Measurements from ENCODE around the gene ZNF383. TPM values are rescaled to one million over a fixed set of nuclear protein-coding genes. Genes with fewer than 3 reads are reported as not detected.
"Not testable (repeated sequence)": the region's sequence is repeated elsewhere in the genome, so short reads cannot be mapped to it uniquely, and the experiment has no call there.

Gene ZNF383
- total RNA-seq, 1 experiment from 2014 or later = 2.0 TPM

DNA sequence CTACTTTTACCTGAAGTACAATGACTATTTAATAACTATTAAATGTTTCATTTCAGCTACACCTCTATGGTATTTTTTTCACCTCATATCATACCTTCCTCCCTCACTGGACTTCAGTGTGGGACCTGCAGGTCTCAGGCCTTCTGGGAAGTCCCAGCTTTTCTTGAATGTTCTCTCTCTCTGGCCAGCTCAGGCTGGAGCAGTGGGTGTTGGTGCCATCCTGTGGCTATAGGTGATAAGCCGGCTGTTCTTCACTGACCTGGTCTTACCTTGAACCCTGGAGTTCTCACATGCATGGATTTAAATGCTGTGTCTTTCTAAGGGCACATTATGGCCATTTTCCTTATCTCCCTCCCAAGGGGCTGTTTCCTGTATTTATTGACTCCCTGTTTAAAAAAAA lies 45.0 kb downstream of the ZNF383 start:
- H3K4me3 ChIP-seq (ENCODE audit: insufficient read depth, low read depth, low read length); H3K27me3 ChIP-seq (ENCODE audit: control insufficient read depth, insufficient read depth, low read length); DNase-seq; H3K36me3 ChIP-seq (replicated peaks; ENCODE audit: control insufficient read depth, insufficient read depth, low read length): not testable (repeated sequence)

DNA sequence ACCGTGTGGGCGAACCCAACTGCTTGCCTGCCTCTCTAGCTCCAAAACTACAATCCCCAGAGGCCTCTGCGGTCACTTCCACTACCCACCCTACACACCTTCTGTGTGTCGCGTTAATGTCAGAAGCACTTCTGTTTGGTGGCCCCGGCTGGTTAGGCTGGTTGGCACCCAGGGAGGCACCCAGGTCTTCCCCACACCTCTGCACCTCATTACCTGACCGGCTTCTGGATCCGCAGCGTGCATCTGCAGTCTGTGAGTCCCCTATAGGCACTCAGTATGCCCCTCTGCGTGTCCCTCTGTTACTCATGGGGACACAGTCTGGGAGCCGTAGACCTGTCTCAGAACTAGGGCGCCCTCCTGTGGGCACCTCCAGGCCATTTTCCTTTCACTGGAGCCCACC lies 49.0 kb downstream of the ZNF383 start:
- DNase-seq; H3K4me3 ChIP-seq (ENCODE audit: insufficient read depth, low read depth, low read length): not testable (repeated sequence)

DNA sequence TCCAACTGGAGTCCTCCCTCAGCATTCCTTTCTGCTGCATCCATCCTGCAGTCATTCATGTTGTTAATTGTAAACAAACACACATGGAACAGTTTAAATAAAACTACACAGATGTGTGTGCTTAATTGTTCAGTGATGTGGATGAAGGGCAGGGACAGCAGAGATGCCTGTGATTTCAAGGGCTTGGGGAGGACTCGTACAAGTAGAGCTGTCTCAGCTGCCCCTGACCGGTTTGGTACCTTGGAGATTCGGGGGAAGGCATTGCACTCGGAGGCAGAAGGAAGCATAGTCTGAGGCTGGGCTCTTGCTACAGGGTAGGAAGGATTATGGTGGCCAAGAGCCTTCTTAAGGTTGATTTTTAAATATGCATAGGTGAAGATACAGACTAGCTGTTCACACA lies 49.7 kb downstream of the ZNF383 start:
- not testable (repeated sequence) for H3K27me3 ChIP-seq (ENCODE audit: control insufficient read depth, insufficient read depth, low read length); H3K4me3 ChIP-seq (ENCODE audit: insufficient read depth, low read depth, low read length); H3K36me3 ChIP-seq (replicated peaks; ENCODE audit: control insufficient read depth, insufficient read depth, low read length); DNase-seq

More for the DNA sequence above, 49.0 kb downstream of the ZNF383 start:
- not testable (repeated sequence) for H3K27me3 ChIP-seq (ENCODE audit: control insufficient read depth, insufficient read depth, low read length); H3K36me3 ChIP-seq (replicated peaks; ENCODE audit: control insufficient read depth, insufficient read depth, low read length)

GRCh38 chr19:37280656-37281055 lies 62.6 kb downstream of the ZNF383 start:
- H3K27me3 ChIP-seq (ENCODE audit: control insufficient read depth, insufficient read depth, low read length); H3K4me3 ChIP-seq (ENCODE audit: insufficient read depth, low read depth, low read length); DNase-seq; H3K36me3 ChIP-seq (replicated peaks; ENCODE audit: control insufficient read depth, insufficient read depth, low read length): not testable (repeated sequence)

DNA sequence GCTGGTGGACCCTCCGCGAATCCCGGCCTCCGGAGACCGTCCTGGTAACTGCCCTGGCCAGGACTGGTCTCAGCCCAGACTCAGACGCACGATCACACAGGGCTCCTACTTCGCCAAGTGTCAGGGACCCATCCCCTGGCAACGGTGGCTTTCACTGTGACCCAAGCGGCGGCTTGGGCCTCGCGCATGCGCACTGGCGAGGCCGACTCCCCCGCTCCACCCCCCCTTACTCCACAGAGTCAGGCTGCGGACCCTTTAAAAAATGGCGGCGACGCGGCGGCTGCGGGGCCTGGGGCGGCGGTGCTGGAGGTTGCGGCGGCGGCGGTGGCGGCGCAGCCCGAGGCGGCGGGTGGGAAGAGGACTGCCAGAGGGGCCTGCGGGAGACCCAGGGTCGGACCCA lies 66.0 kb downstream of the ZNF383 start:
- DNase-seq; H3K4me3 ChIP-seq (ENCODE audit: insufficient read depth, low read depth, low read length); H3K36me3 ChIP-seq (replicated peaks; ENCODE audit: control insufficient read depth, insufficient read depth, low read length); H3K27me3 ChIP-seq (ENCODE audit: control insufficient read depth, insufficient read depth, low read length): not testable (repeated sequence)

GRCh38 chr19:37289229-37289628 lies 71.2 kb downstream of the ZNF383 start:
- not testable (repeated sequence) for H3K36me3 ChIP-seq (replicated peaks; ENCODE audit: control insufficient read depth, insufficient read depth, low read length); H3K4me3 ChIP-seq (ENCODE audit: insufficient read depth, low read depth, low read length); H3K27me3 ChIP-seq (ENCODE audit: control insufficient read depth, insufficient read depth, low read length); DNase-seq

DNA sequence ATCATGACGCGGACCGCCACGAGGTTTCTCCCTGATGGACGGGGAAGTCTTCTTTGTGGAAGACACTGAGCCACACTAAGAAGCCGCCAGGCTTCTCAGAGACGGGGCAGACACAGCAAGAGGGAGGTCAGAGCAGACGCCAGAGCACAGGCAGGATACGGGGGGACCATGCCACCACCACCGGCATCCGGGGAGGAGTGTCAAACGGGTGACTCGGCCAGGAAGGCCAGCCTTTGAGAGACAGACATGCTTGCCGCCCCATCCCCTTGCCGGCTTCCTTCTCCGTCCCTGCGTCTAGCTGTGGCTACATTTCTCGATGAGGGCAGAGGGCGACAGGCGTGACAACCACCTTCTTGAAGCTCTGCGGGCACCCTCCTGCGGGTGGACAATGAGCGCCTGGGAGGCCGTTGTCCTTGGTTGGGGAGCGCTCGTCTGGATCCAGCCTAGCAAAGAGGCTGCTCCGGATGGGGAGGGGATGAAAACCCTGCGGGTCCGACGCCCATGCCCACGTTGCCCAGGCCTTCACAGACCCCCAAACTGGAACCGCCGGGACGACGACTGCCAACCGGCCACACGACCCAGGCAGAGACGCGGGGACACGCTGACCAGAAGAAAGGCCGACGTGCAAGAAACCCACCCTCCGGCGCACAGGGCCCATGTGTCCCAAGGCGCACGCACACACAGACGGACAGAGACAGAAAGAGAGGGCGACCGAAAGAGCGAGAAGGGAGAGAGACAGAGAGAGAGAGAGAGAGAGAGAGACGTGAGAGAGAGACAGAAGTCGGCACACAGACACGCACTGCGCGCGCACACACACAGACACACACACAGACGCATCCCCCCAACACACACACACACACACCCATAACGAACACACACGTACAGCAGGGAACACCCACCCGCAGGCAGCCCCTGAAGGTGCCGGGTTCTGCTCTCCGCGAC lies 75.3 kb downstream of the ZNF383 start:
- not testable (repeated sequence) for H3K36me3 ChIP-seq (replicated peaks; ENCODE audit: control insufficient read depth, insufficient read depth, low read length); DNase-seq; H3K4me3 ChIP-seq (ENCODE audit: insufficient read depth, low read depth, low read length); H3K27me3 ChIP-seq (ENCODE audit: control insufficient read depth, insufficient read depth, low read length)

- not testable (repeated sequence) for H3K27me3 ChIP-seq (ENCODE audit: control insufficient read depth, insufficient read depth, low read length); DNase-seq; H3K36me3 ChIP-seq (replicated peaks; ENCODE audit: control insufficient read depth, insufficient read depth, low read length); H3K4me3 ChIP-seq (ENCODE audit: insufficient read depth, low read depth, low read length)
Observed at GRCh38 chr19:37294246-37294645, 76.2 kb downstream of the ZNF383 start.

Other genes starting within 250 kb of the ZNF383 start
- 5.0 and 10.7 TPM in 2 replicates for gene ZNF420, start 139.8 kb upstream of the ZNF383 start, total RNA-seq (2014; rRNA removed; shearing (Covaris generic))
- gene ZNF585A, start 45.5 kb upstream of the ZNF383 start, total RNA-seq (2014; rRNA removed; shearing (Covaris generic)) = 0.03 TPM in 1 of 2 replicates, not detected in the other
- 0.48 and 1.5 TPM in 2 replicates for gene ZNF585B, start 7.7 kb upstream of the ZNF383 start, total RNA-seq (2014; rRNA removed; shearing (Covaris generic))
- 1.8 and 4.8 TPM in 2 replicates for gene ZNF527, start 152.9 kb downstream of the ZNF383 start, total RNA-seq (2014; rRNA removed; shearing (Covaris generic))
- gene ZNF569, start 249.2 kb downstream of the ZNF383 start, total RNA-seq (2014; rRNA removed; shearing (Covaris generic)) = 7.4 and 12.5 TPM in 2 replicates

Data from H7 (cell line).